Hepatic stellate cell (primary cell): ENCODE data around the gene COL19A1.
A peak's percentile ranks its signal among the peaks of the same experiment; 100 is the strongest.
"Not testable (repeated sequence)": the region's sequence is repeated elsewhere in the genome, so short reads cannot be mapped to it uniquely, and the experiment has no call there.

Experiments
- DNase-seq: peaks from one replicate; pipeline ENCODE4 v3.0.0; 2011; ENCODE audit warnings: low spot score

The COL19A1 gene

GRCh38 chr6:69900869-69901268, 34.5 kb downstream of the COL19A1 start:
- DNase-seq = no peak

- DNase-seq = no peak
Measured at GRCh38 chr6:69901361-69901760, 35.0 kb downstream of the COL19A1 start.

GRCh38 chr6:69907981-69908498, 41.7 kb downstream of the COL19A1 start:
- no peak for DNase-seq

GRCh38 chr6:69913361-69913760, 47.0 kb downstream of the COL19A1 start:
- no peak for DNase-seq

- DNase-seq = no peak
Measured at GRCh38 chr6:69914015-69914485, 47.7 kb downstream of the COL19A1 start.

- DNase-seq = no peak
Measured at GRCh38 chr6:69915346-69915745, 49.0 kb downstream of the COL19A1 start.

- peak; percentile 14 for DNase-seq
Measured at GRCh38 chr6:69917834-69918233, 51.5 kb downstream of the COL19A1 start.

GRCh38 chr6:69918813-69919475, 52.6 kb downstream of the COL19A1 start:
- DNase-seq = no peak

- not testable (repeated sequence) for DNase-seq
Measured at GRCh38 chr6:69921066-69921465, 54.7 kb downstream of the COL19A1 start.

GRCh38 chr6:69921611-69922010, 55.3 kb downstream of the COL19A1 start:
- DNase-seq = not testable (repeated sequence)

GRCh38 chr6:69926745-69927144, 60.4 kb downstream of the COL19A1 start:
- DNase-seq = no peak

- no peak for DNase-seq
Measured at GRCh38 chr6:69933239-69933638, 66.9 kb downstream of the COL19A1 start.

GRCh38 chr6:69935079-69935478, 68.7 kb downstream of the COL19A1 start:
- no peak for DNase-seq

- no peak for DNase-seq
Measured at GRCh38 chr6:69936674-69937363, 70.5 kb downstream of the COL19A1 start.

- DNase-seq = no peak
Measured at GRCh38 chr6:69937402-69938136, 71.2 kb downstream of the COL19A1 start.

GRCh38 chr6:69942485-69942884, 76.1 kb downstream of the COL19A1 start:
- DNase-seq = no peak

GRCh38 chr6:69945192-69945591, 78.8 kb downstream of the COL19A1 start:
- DNase-seq = no peak

GRCh38 chr6:69948479-69949114, 82.2 kb downstream of the COL19A1 start:
- no peak for DNase-seq

GRCh38 chr6:69953491-69953890, 87.1 kb downstream of the COL19A1 start:
- no peak for DNase-seq

GRCh38 chr6:69954733-69955132, 88.4 kb downstream of the COL19A1 start:
- DNase-seq = no peak

GRCh38 chr6:69957985-69958559, 91.7 kb downstream of the COL19A1 start:
- no peak for DNase-seq

GRCh38 chr6:69958978-69959377, 92.6 kb downstream of the COL19A1 start:
- no peak for DNase-seq
